HCEC 1CT (cell line): Measurements from ENCODE around the gene SLIT2.
A peak's percentile ranks its signal among the peaks of the same experiment; 100 is the strongest.

Source experiments
- DNase-seq: peaks from one replicate; pipeline ENCODE4 v3.0.0-alpha.2; 2017

SLIT2 gene

GRCh38 chr4:20265726-20266125 is 14.0 kb downstream of the SLIT2 start:
- DNase-seq = no peak

DNA sequence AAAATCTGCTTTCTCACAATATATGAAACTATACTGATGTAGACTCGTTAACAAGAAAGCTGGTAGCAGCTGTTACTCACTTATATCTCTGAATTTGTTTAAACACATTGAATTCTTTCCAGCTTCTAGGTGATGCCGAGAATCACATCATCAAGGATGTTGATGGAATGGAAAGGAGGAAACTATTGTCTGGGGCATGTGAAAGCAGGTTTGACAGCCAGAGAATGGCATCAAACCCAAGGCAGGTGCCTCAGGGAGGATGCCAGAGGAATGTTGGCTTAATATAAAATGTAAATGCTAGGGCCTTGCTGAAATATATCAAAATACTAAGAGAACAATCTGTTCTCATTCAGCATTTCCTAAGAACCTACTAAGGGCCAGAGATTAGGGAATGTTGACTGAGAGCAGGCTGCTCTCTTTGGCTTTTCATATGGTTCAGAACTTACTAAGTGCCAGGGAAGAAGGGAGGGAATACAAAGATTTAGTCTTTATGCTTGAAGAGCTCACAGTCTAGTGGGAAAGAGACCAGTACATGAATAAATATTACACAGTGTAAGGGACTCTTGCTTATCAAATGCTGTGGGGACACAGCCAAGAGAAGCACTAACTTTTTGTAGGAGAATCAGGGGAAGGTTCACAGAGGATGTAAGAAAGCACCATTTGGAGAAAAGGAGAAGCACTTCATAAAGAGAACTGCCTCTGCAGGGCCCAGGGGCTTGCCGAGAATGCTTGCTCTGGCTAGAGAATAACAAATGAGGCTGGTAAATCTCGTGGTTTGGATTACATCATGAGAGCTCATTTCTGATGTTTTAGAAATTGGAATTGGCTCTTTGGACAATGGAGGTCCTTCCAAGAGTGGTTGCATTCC is 14.7 kb downstream of the SLIT2 start:
- DNase-seq = no peak

DNA sequence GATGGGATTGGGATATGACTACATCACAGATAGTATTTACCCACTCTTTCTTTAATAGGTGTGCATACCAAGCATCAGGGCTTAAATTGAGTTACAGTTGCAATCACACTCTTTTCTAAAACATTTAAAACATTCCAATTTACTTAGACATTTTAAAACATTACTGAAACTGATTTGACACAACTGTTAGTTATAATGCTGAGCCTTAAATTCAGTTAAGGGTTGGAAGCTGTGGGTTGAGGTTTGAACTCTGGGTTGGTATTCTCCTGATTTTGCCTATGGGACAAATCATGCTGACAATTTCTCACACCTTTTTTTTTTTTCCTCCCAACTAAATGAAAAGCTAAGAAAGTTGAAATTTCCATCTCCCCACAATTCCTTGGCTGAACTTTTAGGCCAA is 16.3 kb downstream of the SLIT2 start:
- DNase-seq = no peak

DNA sequence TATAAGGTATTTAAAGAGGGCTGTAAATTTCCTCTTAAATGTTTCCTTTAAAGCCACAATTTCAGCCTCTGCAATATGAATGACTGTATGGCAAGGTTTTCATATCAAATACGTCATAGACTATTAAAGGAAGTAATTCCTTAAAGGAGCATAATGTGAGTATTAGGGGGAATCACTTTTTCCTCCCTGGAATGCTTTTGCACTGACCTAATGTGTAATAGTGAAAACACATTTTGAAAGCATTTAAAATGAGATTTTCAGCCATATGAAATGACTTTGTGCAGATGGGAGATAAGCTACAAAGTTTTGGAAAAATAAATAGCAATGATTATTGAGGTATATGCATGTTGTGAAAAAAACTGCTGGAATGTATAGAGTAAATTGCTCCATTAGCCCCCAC is 17.6 kb downstream of the SLIT2 start:
- no peak for DNase-seq

DNA sequence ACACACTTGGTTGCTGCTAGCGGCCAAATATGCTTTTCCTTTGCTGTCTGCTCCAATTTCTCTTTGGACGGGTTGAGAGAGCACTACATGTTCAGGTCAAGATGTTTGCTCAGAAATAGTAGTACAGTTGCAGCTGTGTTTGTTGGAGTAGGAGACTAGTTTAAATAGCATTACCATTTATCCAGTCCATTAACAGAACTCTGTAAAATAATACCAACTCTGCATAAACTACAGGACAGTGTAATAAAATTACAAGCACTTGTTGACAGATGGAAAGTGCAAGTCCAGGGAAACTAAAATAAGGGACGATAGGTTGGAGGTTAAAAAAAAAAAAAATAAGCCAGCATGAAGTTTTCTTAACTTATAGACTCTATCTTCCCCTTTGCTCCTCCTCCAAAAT is 20.2 kb downstream of the SLIT2 start:
- DNase-seq = no peak

GRCh38 chr4:20272411-20272872 is 20.7 kb downstream of the SLIT2 start:
- DNase-seq = peak; percentile 80

GRCh38 chr4:20273793-20274192 is 22.1 kb downstream of the SLIT2 start:
- no peak for DNase-seq

GRCh38 chr4:20276848-20277247 is 25.1 kb downstream of the SLIT2 start:
- no peak for DNase-seq

DNA sequence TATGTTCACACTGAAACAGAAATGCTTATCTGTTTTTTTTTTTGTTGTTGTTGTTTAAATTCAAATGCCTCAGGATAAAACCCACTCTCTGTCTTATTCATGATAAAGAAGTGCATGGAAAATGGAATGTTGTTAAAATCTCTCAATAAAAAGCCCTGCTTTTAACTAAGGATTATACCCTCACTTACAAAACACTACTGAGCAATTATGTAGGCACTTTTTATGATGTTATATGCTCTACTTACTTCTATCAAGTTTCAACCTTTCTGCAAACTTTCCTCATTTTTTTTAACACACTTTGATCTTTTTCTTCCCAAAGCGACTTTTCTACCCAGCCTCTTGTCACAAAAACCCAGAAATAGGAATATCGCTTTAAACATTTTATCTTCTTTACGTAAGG is 26.5 kb downstream of the SLIT2 start:
- no peak for DNase-seq

DNA sequence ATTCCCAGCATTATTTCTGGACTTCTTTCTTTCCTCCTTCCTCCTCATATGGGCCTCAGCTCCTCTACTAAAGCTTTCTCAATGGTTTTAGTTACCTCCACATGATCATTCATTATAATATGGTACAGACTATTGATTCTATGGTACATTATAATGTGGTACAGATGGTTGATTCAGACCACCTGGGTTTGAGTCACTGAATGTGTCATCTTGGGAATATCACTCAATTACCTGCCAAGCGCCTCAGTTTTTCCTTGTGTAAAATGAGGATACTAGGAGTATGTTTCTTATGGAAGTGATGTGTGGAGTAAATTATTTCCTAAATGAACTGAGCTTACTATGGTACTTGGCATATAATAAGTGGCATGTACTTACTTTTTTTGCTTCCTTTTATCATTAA is 27.7 kb downstream of the SLIT2 start:
- DNase-seq = no peak

DNA sequence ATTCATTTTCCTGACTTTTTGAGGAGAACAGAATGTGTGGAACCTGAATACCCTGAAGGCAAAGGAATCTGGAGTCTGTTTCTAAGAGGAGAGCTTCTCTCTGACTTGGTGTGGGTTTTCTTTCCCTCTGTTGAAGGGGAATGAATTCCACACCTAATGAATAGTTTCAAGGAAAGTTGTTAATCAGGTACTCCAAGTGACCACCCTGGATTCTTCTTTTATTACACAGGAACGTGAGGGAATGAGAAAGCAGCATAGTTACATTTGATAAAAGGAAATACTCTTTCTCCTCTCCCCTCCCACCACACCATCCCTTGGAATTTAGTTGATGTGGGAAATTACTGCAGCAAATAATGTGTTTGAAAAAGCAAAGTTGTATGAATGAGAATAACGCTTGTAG is 29.7 kb downstream of the SLIT2 start:
- DNase-seq = no peak

- DNase-seq = no peak
Observed at GRCh38 chr4:20283039-20283438, 31.3 kb downstream of the SLIT2 start.

- DNase-seq = peak; percentile 25
Observed at GRCh38 chr4:20284990-20285389, 33.3 kb downstream of the SLIT2 start.

DNA sequence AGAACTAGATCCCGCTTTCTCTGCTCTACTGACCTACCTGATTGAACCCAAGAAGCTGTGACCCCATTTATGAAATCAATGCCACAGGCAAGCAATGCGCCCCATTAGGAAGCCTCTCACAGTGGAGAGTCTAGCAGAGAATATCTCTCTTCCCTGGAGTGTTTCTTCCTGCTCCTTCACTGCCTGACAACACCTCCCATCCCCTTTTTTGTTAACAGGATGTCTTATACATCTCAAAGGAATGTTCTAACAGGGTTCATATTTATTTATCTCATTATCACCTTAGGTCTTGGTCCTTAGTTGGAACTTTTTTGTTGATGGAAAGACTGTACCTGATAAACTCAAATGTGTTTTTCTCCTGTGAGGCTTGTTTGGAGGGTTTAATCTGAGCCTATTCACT is 35.5 kb downstream of the SLIT2 start:
- DNase-seq = no peak

GRCh38 chr4:20288047-20288650 is 36.4 kb downstream of the SLIT2 start:
- DNase-seq = no peak

DNA sequence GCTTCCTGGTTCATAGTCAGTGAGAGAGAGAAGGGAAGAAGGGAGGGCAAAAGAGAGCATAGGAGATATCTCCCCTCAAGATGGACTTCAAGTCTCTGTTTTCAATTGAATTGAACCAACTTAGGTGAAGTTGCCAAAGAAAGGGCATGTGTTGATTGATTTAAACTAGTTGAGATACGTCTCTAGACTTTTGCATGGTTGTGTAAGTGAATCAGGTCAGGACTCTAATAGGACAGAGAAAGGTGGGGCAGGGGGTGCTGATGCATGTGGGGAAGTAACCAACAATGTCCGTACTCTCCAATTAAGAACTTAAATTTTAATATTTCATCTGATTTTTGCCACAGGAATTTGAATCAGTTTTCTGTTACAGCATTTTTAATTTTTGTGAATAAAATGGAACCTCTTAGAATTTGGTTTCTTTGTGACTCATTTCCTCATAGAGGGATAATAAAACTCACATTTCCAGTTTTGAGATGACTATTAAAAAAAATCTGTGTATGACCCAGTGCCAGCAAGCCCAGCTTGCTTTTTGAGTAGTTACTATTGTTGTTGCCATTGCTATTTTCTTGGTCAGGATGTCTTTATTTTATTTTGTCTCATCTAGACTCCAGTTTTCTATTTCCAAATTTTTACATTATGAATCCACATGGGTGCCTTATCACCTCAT is 37.3 kb downstream of the SLIT2 start:
- peak; percentile 34 for DNase-seq

DNA sequence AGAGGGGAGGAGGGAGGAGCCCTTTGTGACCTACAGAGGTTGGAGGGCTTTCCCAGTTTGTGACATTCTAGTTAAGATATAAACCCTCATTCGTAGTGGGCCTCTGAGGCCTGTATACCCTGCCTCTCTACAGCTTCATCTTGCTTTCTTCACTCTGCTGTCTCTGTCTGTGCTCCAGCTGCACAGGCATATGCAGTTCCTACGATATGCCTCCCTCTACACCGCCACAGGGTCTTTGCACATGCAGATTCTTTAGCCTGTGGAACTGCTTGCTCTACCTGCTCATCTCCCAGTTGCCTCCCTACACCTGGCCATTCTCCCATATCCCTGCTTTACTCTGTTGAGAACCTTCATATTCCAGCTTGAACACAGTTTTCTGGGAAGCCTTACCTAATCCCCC is 38.1 kb downstream of the SLIT2 start:
- DNase-seq = no peak

- DNase-seq = no peak
Observed at GRCh38 chr4:20292739-20293138, 41.0 kb downstream of the SLIT2 start.

DNA sequence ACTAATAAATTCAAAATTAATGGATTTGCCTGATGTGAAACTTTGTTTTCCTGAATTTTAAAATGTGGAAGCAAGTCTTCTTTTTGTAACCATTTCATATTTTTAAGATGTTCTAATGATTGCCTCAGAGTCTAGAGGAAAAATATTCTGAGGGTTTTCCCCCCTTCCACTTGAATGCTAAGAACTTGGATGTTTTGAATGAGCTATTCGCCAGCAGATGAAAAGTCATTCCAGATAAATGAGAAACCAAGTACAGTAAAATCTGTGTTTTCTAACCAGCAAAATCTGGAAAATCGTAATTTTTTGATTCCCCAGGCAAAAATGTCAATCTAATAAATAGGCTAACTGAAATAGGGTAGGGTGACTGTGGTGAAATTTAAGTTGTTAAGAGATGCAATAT is 45.6 kb downstream of the SLIT2 start:
- no peak for DNase-seq

DNA sequence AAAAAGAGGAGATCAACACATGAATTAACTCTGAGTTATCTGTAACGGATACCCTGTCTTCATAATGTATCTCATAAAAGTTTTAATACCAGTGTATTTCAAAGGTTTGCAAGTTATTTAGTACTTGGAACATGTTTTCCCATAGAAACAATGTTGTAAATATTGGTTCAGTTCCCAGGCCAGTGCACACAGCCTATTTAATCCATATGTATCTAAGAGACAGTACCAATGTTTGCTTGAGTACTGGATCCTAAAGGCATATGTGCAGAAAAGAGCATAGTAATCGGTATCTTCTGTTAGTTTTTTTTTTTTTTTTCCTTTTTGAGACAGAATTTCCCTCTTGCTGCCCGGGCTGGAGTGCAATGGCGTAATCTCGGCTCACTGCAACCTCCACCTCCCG is 46.1 kb downstream of the SLIT2 start:
- no peak for DNase-seq

DNA sequence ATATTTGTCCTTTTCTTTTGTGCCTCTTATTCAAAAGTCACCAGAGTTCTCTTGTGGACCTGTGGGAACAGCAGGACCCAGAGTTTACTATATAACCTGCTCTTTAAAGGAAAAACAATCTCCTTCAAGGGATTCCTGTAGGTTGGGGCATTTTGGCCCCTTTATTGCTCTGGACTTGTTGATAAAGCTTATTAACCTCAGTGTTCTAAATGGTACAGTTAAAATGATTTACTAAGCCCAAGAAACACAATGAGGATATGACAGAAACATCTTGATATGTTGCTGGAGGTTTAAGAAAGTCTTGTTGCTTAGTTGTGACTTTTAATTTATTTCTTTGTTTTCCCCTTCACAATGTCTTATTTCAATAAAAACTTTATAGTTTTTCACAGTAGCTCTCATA is 46.8 kb downstream of the SLIT2 start:
- DNase-seq = no peak

DNA sequence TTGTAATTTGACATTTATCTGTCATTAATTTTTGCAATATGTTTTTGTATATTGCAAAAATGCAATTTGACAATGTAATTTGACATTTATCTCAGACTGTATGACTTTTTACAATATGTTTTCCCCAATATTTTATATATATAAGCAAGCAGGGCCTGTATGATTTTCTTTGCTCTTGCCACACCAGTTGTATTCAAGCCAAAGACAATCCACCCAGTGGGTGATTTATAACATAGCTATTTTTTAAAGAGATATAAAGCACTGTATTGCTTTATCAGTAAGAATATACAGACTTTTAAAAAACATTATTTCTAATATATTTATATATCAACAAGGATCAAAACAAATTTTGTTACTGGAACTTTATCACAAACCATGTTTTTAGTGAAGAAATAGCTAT is 47.3 kb downstream of the SLIT2 start:
- no peak for DNase-seq

- peak; percentile 16 for DNase-seq
Observed at GRCh38 chr4:20299515-20299914, 47.8 kb downstream of the SLIT2 start.

- no peak for DNase-seq
Observed at GRCh38 chr4:20301161-20301560, 49.5 kb downstream of the SLIT2 start.
